NCI-H460 (cell line): ENCODE results near the gene NAMPT. TPM values are rescaled to one million over a fixed set of nuclear protein-coding genes. Genes with fewer than 3 reads are reported as not detected.
"Not testable (repeated sequence)": the region's sequence is repeated elsewhere in the genome, so short reads cannot be mapped to it uniquely, and the experiment has no call there.

Experiments used
- DNase-seq: peaks from one replicate; pipeline ENCODE4 v3.0.0-alpha.2; 2016; ENCODE audit warnings: low read depth; ENCODE audit errors: extremely low read depth
- total RNA-seq: library from RNA; depleted of rRNA; stranded (reverse); fragments of >200 nt; shearing (Covaris generic); gene quantifications from 2 replicates; pipeline ENCODE4 v1.2.3, GENCODE V29; 2014

The NAMPT gene
- total RNA-seq, 1 experiment from 2014 or later, result 2,086 TPM

GRCh38 chr7:106238830-106239229 lies 46.0 kb downstream of the NAMPT start:
- no peak for DNase-seq

DNA sequence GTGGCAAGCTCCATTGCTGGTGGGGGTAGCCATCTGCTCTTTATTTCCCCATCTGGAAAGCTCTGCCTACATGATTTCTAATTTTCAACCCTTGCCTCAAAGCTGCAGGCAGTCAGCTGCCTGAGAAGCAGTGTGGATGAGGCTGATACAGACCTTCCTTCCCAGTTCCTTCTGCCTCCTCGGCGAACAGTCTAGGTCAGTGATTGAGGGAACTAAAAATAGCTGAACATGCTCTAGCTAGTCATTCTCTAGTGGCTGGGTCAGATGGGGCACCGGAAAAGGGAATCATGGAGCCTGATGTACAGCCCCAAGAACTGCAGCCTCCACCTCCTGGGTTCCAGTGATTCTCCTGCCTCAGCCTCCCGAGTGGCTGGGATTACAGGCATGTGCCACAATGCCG lies 48.7 kb downstream of the NAMPT start:
- no peak for DNase-seq

GRCh38 chr7:106234425-106234824 lies 50.4 kb downstream of the NAMPT start:
- DNase-seq, result no peak

DNA sequence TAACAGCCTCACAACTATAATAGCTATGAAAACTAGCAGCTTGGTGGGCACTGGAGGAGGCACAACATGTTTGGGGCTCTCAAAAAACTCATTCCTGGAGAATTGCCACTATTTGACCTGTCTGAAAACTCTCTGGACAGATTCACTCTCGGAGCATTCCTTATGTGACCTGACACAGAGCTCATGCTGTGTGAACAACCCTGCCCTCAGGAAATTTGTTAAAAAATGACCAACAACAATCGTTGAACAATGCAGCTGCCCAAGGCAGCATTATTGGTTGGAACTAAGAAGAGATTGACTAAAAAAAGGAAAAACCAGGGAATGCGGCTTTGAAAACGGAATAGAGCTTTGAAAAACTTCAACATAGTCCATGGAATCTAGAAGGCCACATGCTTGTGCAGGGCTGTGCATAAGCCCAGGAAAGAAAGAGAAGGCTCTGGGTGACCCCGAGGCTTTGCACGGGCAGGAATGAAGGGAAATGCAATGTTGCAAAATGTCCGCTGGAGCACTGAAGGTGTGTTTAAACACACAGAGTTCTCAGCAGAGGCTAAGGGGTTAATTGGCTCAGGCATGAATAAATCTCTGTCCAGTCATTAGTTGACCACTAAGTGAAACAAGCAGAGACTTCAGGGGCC lies 52.8 kb downstream of the NAMPT start:
- no peak for DNase-seq

- DNase-seq, result no peak
Measured at GRCh38 chr7:106225856-106226255, 58.9 kb downstream of the NAMPT start.

DNA sequence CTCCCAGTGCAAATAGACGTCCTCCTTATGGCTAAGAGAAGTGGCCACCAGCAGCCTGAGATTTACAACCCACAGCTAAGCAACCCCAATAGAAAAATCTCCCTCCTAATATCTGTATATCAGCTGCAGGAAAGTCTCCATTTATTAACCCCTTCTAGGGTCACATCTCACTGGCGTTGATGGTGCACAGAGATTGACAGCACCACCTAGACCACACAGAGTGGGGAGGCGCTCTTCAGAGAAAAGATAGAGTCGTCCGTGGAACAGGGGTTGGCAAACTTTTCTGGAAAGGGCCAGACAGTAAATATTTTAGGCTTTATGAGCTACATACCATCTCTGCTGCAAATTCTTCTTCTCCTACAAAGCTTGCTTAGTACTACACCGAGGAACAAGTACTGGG lies 60.0 kb downstream of the NAMPT start:
- DNase-seq, result no peak

- DNase-seq, result no peak
Measured at GRCh38 chr7:106223156-106223555, 61.6 kb downstream of the NAMPT start.

GRCh38 chr7:106222545-106222944 lies 62.2 kb downstream of the NAMPT start:
- no peak for DNase-seq

DNA sequence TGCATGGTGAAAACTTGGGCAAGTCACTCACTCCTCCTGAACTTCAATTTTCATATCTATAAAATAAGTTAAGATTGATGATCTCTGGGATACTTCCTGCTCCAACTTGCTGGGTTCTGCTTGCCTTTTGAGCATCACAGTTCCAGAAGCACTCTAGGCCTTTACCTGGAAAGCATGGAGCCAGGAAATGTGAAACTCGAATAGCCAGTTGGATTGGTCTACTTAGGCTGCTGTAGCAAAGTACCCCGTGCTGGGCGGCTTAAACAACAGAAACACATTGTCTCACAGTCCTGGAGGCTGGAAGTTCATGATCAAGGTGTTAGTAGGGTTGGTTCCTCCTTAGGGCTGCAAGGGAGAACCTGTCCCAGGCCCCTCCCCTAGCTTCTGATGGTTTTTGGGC lies 64.5 kb downstream of the NAMPT start:
- DNase-seq, result no peak

- no peak for DNase-seq
Measured at GRCh38 chr7:106219170-106219569, 65.6 kb downstream of the NAMPT start.

- DNase-seq, result no peak
Measured at GRCh38 chr7:106218546-106218945, 66.2 kb downstream of the NAMPT start.

GRCh38 chr7:106216923-106217542 lies 67.8 kb downstream of the NAMPT start:
- DNase-seq, result peak; percentile 43

DNA sequence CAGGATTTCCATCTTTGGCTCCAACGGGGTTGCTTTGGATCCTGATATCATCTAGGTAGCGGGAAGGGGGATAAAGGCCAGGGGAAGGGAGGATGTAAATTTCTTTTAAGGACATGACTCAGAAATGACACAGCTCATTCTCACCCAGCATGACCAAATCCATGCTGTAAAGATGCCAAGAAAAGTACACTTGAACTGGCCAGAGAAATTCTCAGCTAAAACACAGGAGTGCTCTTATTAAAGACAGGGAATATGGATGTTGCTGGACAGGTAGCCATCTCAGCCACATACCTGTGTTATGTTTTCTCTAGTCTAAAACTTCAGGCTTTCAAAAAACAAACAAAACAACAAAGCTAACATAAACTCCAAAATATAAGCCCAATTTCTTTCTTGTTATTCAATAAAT lies 68.3 kb downstream of the NAMPT start:
- DNase-seq, result peak; percentile 90

DNA sequence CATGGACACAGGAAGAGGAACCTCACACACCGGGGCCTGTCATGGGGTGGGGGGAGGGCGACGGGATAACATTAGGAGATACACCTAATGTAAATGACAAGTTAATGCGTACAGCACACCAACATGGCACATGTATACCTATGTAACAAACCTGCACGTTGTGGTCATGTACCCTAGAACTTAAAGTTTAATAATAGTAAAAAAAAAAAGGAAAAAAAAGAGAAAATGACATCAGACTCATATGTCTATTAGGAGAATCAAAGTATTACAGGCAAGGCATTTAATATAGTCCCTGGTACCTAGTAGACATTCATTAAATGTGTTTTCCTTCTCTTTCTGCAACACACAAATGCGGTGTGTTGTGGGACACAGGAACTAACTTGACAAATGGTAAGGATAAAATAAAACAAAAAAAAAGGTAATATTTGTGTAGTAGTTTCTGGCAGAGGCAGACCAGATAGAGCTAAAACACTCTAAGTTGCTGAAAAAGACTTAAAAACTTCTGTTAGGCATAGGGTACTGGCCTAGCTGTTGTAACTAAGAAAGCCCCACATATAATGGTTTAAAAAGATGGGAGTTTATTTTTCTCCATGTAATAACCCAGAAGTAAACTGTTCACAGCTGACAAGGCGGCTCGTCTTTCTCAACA lies 68.8 kb downstream of the NAMPT start:
- DNase-seq, result no peak

DNA sequence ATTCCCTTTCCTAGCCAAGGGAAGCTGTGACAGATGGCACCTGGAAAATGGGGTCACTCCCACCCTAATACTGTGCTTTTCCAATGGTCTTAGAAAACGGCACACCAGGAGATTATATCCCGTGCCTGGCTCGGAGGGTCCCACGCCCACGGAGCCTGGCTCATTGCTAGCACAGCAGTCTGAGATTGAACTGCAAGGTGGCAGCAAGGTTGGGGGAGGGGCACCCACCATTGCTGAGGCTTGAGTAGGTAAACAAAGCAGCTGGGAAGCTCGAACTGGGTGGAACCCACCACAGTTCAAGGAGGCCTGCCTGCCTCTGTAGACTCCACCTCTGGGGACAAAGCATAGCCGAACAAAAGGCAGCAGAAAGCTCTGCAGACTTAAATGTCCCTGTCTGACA lies 75.8 kb downstream of the NAMPT start:
- DNase-seq, result not testable (repeated sequence)

DNA sequence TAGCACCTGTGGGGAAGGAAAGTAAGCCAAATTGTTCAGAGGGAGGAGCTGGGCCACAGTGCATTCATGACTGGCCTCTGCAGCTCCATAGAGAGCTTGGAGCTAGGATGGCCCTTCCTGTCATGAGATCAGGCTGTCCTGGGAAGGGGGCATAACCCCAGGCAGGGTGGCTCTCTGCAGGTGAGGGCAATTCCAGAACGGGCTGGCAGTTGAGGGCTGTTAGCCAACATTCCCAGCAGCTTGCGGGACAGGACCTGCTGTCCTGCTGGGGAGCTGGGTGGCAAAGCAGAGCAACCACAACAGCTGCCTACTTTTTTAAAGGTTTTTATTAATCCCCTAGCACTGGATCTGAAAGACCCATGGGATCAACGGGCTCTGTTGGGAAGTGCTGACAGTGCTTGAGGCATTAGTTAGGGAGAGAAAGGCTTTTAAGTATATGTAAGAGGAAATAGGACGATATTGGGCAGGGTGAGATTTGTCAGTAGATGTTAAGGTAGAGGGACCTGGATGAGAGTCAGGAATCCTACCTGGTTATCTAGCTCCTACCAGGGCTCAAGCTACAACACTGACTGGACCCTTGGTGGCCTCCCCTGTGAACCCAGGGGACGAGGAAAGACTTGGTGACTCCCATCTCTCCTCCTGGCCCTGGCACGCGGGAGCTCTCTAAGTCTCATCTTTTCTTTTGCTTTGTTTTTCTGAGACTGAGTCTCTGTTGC lies 77.8 kb downstream of the NAMPT start:
- DNase-seq, result no peak

DNA sequence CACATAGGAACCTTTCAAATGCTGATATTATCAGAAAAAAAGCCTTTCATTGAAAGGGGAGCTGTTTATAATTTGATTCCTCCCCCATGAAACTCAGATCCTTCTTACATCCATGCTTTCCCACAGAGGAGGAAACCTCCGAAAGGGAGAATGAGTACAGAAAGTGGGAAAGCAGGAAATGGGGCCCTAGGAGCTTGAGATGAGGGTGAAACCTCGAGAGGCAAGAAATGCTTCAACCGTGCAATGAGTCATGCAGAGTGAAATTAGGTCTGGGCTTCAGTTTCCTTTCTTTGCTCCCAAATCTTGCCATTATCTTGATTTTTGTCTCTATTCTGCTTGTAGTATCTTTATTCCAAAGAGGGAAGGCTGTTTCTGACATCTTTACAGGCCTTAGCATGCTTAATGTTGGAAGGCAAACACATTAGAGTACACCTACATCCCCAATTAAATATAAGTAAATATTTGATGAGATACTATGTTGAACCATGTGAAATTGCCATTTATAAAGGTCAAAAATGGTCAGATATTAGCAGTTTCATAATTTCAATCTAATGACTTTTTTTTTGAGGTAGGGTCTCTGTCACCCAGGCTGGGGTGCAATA lies 79.1 kb downstream of the NAMPT start:
- no peak for DNase-seq

GRCh38 chr7:106203473-106203872 lies 81.3 kb downstream of the NAMPT start:
- DNase-seq, result no peak

DNA sequence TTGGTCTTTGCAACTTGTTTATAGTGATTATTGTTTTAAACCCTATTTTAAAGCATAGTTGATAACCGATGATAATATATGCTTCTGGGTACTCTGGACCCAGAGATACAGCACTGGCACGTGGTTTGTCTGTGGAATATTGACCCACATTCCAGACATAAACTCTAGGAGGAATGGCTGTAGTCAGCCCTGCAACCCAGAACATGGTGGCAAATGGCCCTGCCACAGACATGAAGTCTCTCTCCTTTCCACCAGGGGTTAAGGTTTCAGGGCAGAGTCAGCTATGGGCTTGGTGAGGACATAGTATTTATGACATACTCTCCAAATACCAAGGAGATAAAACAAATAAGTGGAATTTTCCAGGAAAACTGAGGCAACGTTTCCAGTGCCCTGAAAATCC lies 83.6 kb downstream of the NAMPT start:
- no peak for DNase-seq

DNA sequence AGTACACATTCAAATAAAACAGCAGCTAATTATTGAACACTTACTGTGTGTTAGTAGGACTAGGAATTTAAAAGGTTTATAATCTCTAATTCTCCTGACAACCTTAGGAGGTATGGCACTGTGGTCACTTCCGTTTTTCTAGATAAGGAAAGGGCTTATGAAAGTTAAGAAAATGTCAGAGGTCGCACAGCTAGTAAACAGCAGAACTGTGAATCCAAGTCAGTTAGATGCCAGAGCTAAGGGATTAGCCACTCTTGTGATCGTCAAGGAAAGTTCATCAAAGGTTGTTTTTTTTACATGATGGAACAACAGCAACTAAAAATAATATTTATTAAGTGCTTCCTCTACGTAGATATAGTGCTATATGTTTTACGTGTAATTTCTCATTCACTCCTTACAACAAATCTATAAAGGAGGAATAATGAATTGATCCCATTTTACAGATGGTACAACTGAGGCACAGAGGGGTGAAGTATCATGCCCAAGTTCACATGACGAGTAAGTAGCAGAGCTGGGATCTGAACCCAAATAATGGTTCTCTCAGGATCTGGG lies 84.9 kb downstream of the NAMPT start:
- DNase-seq, result no peak

GRCh38 chr7:106199024-106199423 lies 85.8 kb downstream of the NAMPT start:
- no peak for DNase-seq
